Measurements from ENCODE around the gene PTPRT. TPM values are rescaled to one million over a fixed set of nuclear protein-coding genes. Genes with fewer than 3 reads are reported as not detected.

PTPRT gene
- total RNA-seq, 1 experiment from 2014 or later, result not detected

GRCh38 chr20:43235998-43236397 is 46.3 kb upstream of the PTPRT start:
- H3K27ac Mint-ChIP-seq (ENCODE audit: unreplicated experiment), result no peak overlapping the region
- H3K9me3 Mint-ChIP-seq (ENCODE audit: low read depth, unreplicated experiment), result peaks cover 4% of the 10 kb centered on the region
- DNase-seq, result no peak
- H3K27me3 Mint-ChIP-seq (ENCODE audit: unreplicated experiment), result peaks cover 100% of the 10 kb centered on the region
- intact Hi-C loops (cut with micrococcal nuclease; ENCODE audit: unreplicated experiment), result loop anchor here (5.0 kb wide), 1 partner anchor 171 kb away; no protein-coding TSS in a partner anchor
- BruUV-seq (replicated peaks), result no TSS peak
- no peak for TF ChIP-seq CTCF (IDR thresholded peaks at IDR 0.05; ENCODE audit: unreplicated experiment)
- H3K4me3 Mint-ChIP-seq (ENCODE audit: low read depth, unreplicated experiment), result no peak overlapping the region
- no peaks in the 10 kb centered on the region for H3K4me1 Mint-ChIP-seq (ENCODE audit: low read depth, unreplicated experiment)
- H3K36me3 Mint-ChIP-seq (ENCODE audit: insufficient read depth, unreplicated experiment), result no peaks in the 10 kb centered on the region
- CTCF ChIA-PET, result no interaction called here

- Mint-ChIP-seq H3K27ac (ENCODE audit: unreplicated experiment) (no peak overlapping the region), H3K4me3 (ENCODE audit: low read depth, unreplicated experiment) (no peak overlapping the region), H3K4me1 (ENCODE audit: low read depth, unreplicated experiment) (no peaks in the 10 kb centered on the region)
Observed at GRCh38 chr20:43231829-43232228, 42.1 kb upstream of the PTPRT start.

GRCh38 chr20:43229696-43230095 is 40.0 kb upstream of the PTPRT start:
- DNase-seq, result no peak
- Mint-ChIP-seq H3K27ac (ENCODE audit: unreplicated experiment) (no peak overlapping the region), H3K36me3 (ENCODE audit: insufficient read depth, unreplicated experiment) (no peaks in the 10 kb centered on the region), H3K4me1 (ENCODE audit: low read depth, unreplicated experiment) (no peaks in the 10 kb centered on the region), H3K9me3 (ENCODE audit: low read depth, unreplicated experiment) (peaks cover 5% of the 10 kb centered on the region), H3K4me3 (ENCODE audit: low read depth, unreplicated experiment) (no peak overlapping the region), H3K27me3 (ENCODE audit: unreplicated experiment) (peaks cover 69% of the 10 kb centered on the region)
- no TSS peak for BruUV-seq (replicated peaks)
- CTCF ChIA-PET, result no interaction called here
- intact Hi-C loops (cut with micrococcal nuclease; ENCODE audit: unreplicated experiment), result no loop called here
- TF ChIP-seq CTCF (IDR thresholded peaks at IDR 0.05; ENCODE audit: unreplicated experiment), result no peak

More at GRCh38 chr20:43231829-43232228, 42.1 kb upstream of the PTPRT start:
- DNase-seq, result no peak
- TF ChIP-seq CTCF (IDR thresholded peaks at IDR 0.05; ENCODE audit: unreplicated experiment), result no peak
- peaks cover 89% of the 10 kb centered on the region for H3K27me3 Mint-ChIP-seq (ENCODE audit: unreplicated experiment)
- H3K36me3 Mint-ChIP-seq (ENCODE audit: insufficient read depth, unreplicated experiment), result no peaks in the 10 kb centered on the region
- CTCF ChIA-PET, result no interaction called here
- intact Hi-C loops (cut with micrococcal nuclease; ENCODE audit: unreplicated experiment), result no loop called here
- no TSS peak for BruUV-seq (replicated peaks)
- peaks cover 5% of the 10 kb centered on the region for H3K9me3 Mint-ChIP-seq (ENCODE audit: low read depth, unreplicated experiment)

- BruUV-seq (replicated peaks), result no TSS peak
- Mint-ChIP-seq H3K36me3 (ENCODE audit: insufficient read depth, unreplicated experiment) (no peaks in the 10 kb centered on the region), H3K27ac (ENCODE audit: unreplicated experiment) (no peak overlapping the region), H3K9me3 (ENCODE audit: low read depth, unreplicated experiment) (no peaks in the 10 kb centered on the region), H3K4me1 (ENCODE audit: low read depth, unreplicated experiment) (no peaks in the 10 kb centered on the region), H3K27me3 (ENCODE audit: unreplicated experiment) (peaks cover 81% of the 10 kb centered on the region), H3K4me3 (ENCODE audit: low read depth, unreplicated experiment) (no peak overlapping the region)
- no peak for TF ChIP-seq CTCF (IDR thresholded peaks at IDR 0.05; ENCODE audit: unreplicated experiment)
- intact Hi-C loops (cut with micrococcal nuclease; ENCODE audit: unreplicated experiment), result no loop called here
- CTCF ChIA-PET, result no interaction called here
- DNase-seq, result no peak
Observed at GRCh38 chr20:43220612-43221011, 30.9 kb upstream of the PTPRT start.
